Stomach (tissue), 4 donors: ENCODE results near the gene UTP3.

Source experiments
- CTCF ChIP-seq, 7 experiments: fragments of 450-650 bp in 4 of 7; fragments of 200-600 bp in 3 of 7; sonication (generic) in 3 of 7; IDR thresholded peaks; one replicate each; pipeline ENCODE4 v1.5.1; 2016 to 2019; ENCODE audit warnings: antibody characterized with exemption in 7 of 7, control low read depth in 2 of 7, mild to moderate bottlenecking in 1 of 7
- EP300 ChIP-seq: sonication (generic); formaldehyde crosslinking; IDR thresholded peaks from one replicate; pipeline ENCODE4 v1.6.1; 2017; ENCODE audit warnings: antibody characterized with exemption
- POLR2A ChIP-seq, 4 donors: fragments of 450-650 bp; IDR thresholded peaks; one replicate each; pipeline ENCODE4 v1.6.1; 2016; ENCODE audit warnings: antibody characterized with exemption in 4 of 4, control low read depth in 2 of 4, mild to moderate bottlenecking in 1 of 4, moderate library complexity in 1 of 4

- TF ChIP-seq POLR2A (IDR thresholded peaks at IDR 0.05) = no peak
- no peak for TF ChIP-seq CTCF (IDR thresholded peaks at IDR 0.05)
- no peak for TF ChIP-seq EP300
Measured at GRCh38 chr4:70678383-70678999, 9.8 kb upstream of the UTP3 start.
